ENCODE data around the gene BCKDHA. TPM values are rescaled to one million over a fixed set of nuclear protein-coding genes. Genes with fewer than 3 reads are reported as not detected.

BCKDHA gene
- total and polyA plus RNA-seq, 9 of the 15 experiments (the other 6 are each of a cell fraction or from before 2014, with no cell fraction given), result 4.5 to 52.5 (median 14.1) TPM

GRCh38 chr19:41439441-41440222, 42.0 kb downstream of the BCKDHA start, which contains the start of gene DMAC2 (continued):
- TF ChIP-seq ZBTB40 (IDR thresholded peaks at IDR 0.05), result peak; percentile 83
- TF ChIP-seq ZBTB40 (CRISPR knock-in tag; IDR thresholded peaks at IDR 0.05), result no peak
- peak; percentile 93 for TF ChIP-seq POLR2B (IDR thresholded peaks at IDR 0.05; ENCODE audit: low read depth, partially characterized antibody)
- peak; percentile 99 for TF ChIP-seq SIN3B (IDR thresholded peaks at IDR 0.05; ENCODE audit: low read depth)
- peak; percentile 98 for TF ChIP-seq SUPT5H (IDR thresholded peaks at IDR 0.05)
- no peak for TF ChIP-seq SMAD3 (CRISPR knock-in tag; conservative IDR thresholded peaks at IDR 0.05)
- peak; percentile 64; the same call in 1 of the 2 replicates for TF ChIP-seq REST (IDR thresholded peaks at IDR 0.05; ENCODE audit: borderline replicate concordance)
- no peak for TF ChIP-seq REST (CRISPR knock-in tag; IDR thresholded peaks at IDR 0.05; ENCODE audit: low read depth)

All from K562 (cell line).